ENCODE data around the gene PHACTR1.

DNA sequence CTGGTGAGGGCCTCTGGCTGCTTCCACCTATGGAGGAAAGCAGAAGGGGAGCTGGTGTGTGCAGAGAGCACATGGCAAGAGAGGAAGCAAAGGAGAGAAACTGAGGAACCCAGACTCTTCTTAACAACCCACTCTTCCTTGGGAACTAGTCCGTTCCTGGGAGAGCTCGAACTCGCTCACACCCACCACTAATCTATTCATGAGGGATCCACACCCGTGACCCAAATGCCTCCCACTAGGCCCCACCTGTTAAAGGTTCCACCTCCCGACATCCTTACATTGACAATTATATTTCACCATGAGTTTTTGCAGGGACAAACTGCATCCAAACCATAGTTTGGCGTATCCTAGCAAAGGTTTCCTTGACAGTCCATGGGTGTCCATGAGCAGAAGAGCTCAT lies 488.5 kb downstream of the PHACTR1 start:
- no peak for TF ChIP-seq EZH2 (IDR thresholded peaks at IDR 0.05; ENCODE audit: insufficient read depth, poor library complexity, severe bottlenecking)
- no peak for TF ChIP-seq EZH2phosphoT487 (IDR thresholded peaks at IDR 0.05; ENCODE audit: insufficient read depth, low read depth)

All from GM23248 (cell line).